OCI-LY1 (cell line): Measurements from ENCODE around the gene PIM1.

Source experiments
- H2AFZ ChIP-seq: fragments of 200-600 bp; sonication (generic), shearing (Covaris generic); 2 replicates; pipeline ENCODE4 v1.6.0; 2014; ENCODE audit warnings: antibody characterized with exemption, mild to moderate bottlenecking, low read length
- H3F3A ChIP-seq: fragments of 200-600 bp; sonication (generic), shearing (Covaris generic); 2 replicates; pipeline ENCODE4 v1.6.0; 2014; ENCODE audit warnings: mild to moderate bottlenecking, antibody characterized with exemption, low read length, moderate library complexity; ENCODE audit not compliant: insufficient read depth
- H3K27ac ChIP-seq: fragments of 200-600 bp; sonication (generic); 2 replicates; pipeline ENCODE4 v1.5.1; 2014; ENCODE audit warnings: low read length, mixed run types, mild to moderate bottlenecking, low read depth; ENCODE audit not compliant: poor library complexity, severe bottlenecking
- H3K27me3 ChIP-seq: fragments of 200-600 bp; sonication (generic); 2 replicates; pipeline ENCODE4 v1.6.0; 2014; ENCODE audit warnings: antibody characterized with exemption, mild to moderate bottlenecking, low read length, moderate library complexity; ENCODE audit not compliant: insufficient read depth
- H3K36me3 ChIP-seq: fragments of 200-600 bp; sonication (generic); 2 replicates; pipeline ENCODE4 v1.6.1; 2014; ENCODE audit warnings: mild to moderate bottlenecking, antibody characterized with exemption, low read length, moderate library complexity, mixed read lengths; ENCODE audit not compliant: insufficient read depth
- H3K4me1 ChIP-seq: fragments of 200-600 bp; sonication (generic); 2 replicates; pipeline ENCODE4 v1.5.1; 2014; ENCODE audit warnings: mild to moderate bottlenecking, low read length, moderate library complexity; ENCODE audit not compliant: insufficient read depth, severe bottlenecking
- H3K4me2 ChIP-seq: fragments of 200-600 bp; sonication (generic), shearing (Covaris generic); 2 replicates; pipeline ENCODE4 v1.6.1; 2014; ENCODE audit warnings: low read length
- H3K4me3 ChIP-seq: fragments of 200-600 bp; sonication (generic); 2 replicates; pipeline ENCODE4 v1.5.1; 2014; ENCODE audit warnings: low read length, low read depth, mild to moderate bottlenecking, mixed read lengths; ENCODE audit not compliant: poor library complexity, severe bottlenecking
- H3K79me2 ChIP-seq: fragments of 200-600 bp; shearing (Covaris generic); 2 replicates; pipeline ENCODE4 v1.6.1; 2016; ENCODE audit warnings: mixed run types, low read length, mixed read lengths; ENCODE audit not compliant: insufficient read depth
- H3K9ac ChIP-seq: fragments of 200-600 bp; sonication (generic), shearing (Covaris generic); 2 replicates; pipeline ENCODE4 v1.6.1; 2014; ENCODE audit warnings: mild to moderate bottlenecking, low read length, mixed read lengths
- H3K9me2 ChIP-seq: fragments of 200-600 bp; sonication (generic), shearing (Covaris generic); 2 replicates; pipeline ENCODE4 v1.6.1; 2014; ENCODE audit warnings: low read depth, mild to moderate bottlenecking, low read length, mixed read lengths
- H3K9me3 ChIP-seq: fragments of 200-600 bp; shearing (Covaris generic); 2 replicates; pipeline ENCODE4 v1.6.1; 2014; ENCODE audit warnings: low read length, mixed read lengths
- H4K20me1 ChIP-seq: fragments of 200-600 bp; sonication (generic), shearing (Covaris generic); 2 replicates; pipeline ENCODE4 v1.6.0; 2016; ENCODE audit warnings: mild to moderate bottlenecking, low read length; ENCODE audit not compliant: insufficient read depth
- CTCF ChIP-seq: fragments of 200-600 bp; sonication (generic), shearing (Covaris generic); IDR thresholded peaks from 2 replicates; pipeline ENCODE4 v1.5.1; 2017; ENCODE audit warnings: mild to moderate bottlenecking, antibody characterized with exemption, low read length, moderate library complexity, mixed read lengths
- EZH2 ChIP-seq: fragments of 200-600 bp; sonication (generic), shearing (Covaris generic); IDR thresholded peaks from 2 replicates; pipeline ENCODE4 v1.8.0; 2017; ENCODE audit warnings: borderline replicate concordance, mixed run types, mild to moderate bottlenecking, antibody characterized with exemption, low read length, moderate library complexity, mixed read lengths

Gene PIM1

GRCh38 chr6:37208793-37209192, 38.8 kb downstream of the PIM1 start:
- Histone ChIP-seq H3K4me3 (no peak overlapping the region), H3K9me3 (no peaks in the 10 kb centered on the region), H3K9ac (no peak overlapping the region), H3F3A (no peaks in the 10 kb centered on the region), H3K79me2 (no peaks in the 10 kb centered on the region), H3K4me2 (no peak overlapping the region), H2AFZ (no peak overlapping the region), H3K27me3 (no peaks in the 10 kb centered on the region), H3K27ac (no peak overlapping the region), H3K9me2 (no peaks in the 10 kb centered on the region), H3K4me1 (peaks cover 9% of the 10 kb centered on the region), H3K36me3 (no peaks in the 10 kb centered on the region), H4K20me1 (no peaks in the 10 kb centered on the region)
- TF ChIP-seq CTCF (no peak), EZH2 (no peak)

GRCh38 chr6:37209461-37210205, 39.7 kb downstream of the PIM1 start:
- H4K20me1 ChIP-seq: no peaks in the 10 kb centered on the region
- no peaks in the 10 kb centered on the region for H3K9me2 ChIP-seq
- H3K4me2 ChIP-seq: no peak overlapping the region
- H3F3A ChIP-seq: no peaks in the 10 kb centered on the region
- no peaks in the 10 kb centered on the region for H3K9me3 ChIP-seq
- H3K36me3 ChIP-seq: no peaks in the 10 kb centered on the region
- TF ChIP-seq EZH2: no peak
- TF ChIP-seq CTCF: no peak
- H3K79me2 ChIP-seq: no peaks in the 10 kb centered on the region
- H3K4me1 ChIP-seq: peaks cover 9% of the 10 kb centered on the region
- H3K9ac ChIP-seq: no peak overlapping the region
- no peaks in the 10 kb centered on the region for H3K27me3 ChIP-seq
- no peak overlapping the region for H3K4me3 ChIP-seq
- no peak overlapping the region for H3K27ac ChIP-seq
- H2AFZ ChIP-seq: no peak overlapping the region

- no peak overlapping the region for H2AFZ ChIP-seq
- H3K9me2 ChIP-seq: no peaks in the 10 kb centered on the region
- peaks cover 5% of the 10 kb centered on the region for H3K4me1 ChIP-seq
- H3K27me3 ChIP-seq: no peaks in the 10 kb centered on the region
- H3K27ac ChIP-seq: no peak overlapping the region
- no peaks in the 10 kb centered on the region for H3F3A ChIP-seq
- no peak overlapping the region for H3K4me2 ChIP-seq
- H3K4me3 ChIP-seq: no peak overlapping the region
- H3K9ac ChIP-seq: no peak overlapping the region
- no peaks in the 10 kb centered on the region for H3K9me3 ChIP-seq
- H4K20me1 ChIP-seq: no peaks in the 10 kb centered on the region
- TF ChIP-seq CTCF (peak; percentile 97), EZH2 (no peak)
- no peaks in the 10 kb centered on the region for H3K79me2 ChIP-seq
- H3K36me3 ChIP-seq: no peaks in the 10 kb centered on the region
Measured at GRCh38 chr6:37210313-37210968, 40.5 kb downstream of the PIM1 start.
